ENCODE data around the gene GRM7.

GRM7 gene

DNA sequence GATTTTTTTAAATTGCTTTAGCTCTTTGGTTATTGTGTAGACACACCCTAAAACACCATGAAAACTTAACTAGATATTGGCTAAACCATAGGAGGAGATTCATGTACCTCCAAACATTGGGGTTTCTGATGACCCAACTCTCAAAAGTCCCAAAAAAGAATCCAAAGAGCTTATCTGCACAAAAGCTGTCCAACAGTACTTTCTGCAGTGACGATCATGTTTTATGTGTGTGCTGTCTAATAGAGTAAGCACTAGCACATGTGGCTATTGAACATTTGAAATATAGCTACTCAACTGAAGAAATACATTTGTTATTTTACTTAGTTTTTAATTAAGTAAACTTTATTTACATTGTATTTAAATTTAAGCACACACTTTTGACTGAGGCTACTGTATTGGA, 822.5 kb downstream of the GRM7 start:
- DNase-seq = no peak
- Histone ChIP-seq H3K9me3 (ENCODE audit: control insufficient read depth, low read length) (no peaks in the 10 kb centered on the region), H3K4me3 (ENCODE audit: insufficient read depth, low read depth, low read length, poor library complexity, severe bottlenecking) (no peak overlapping the region), H3K4me1 (ENCODE audit: control insufficient read depth, insufficient read depth, low read length, poor library complexity, severe bottlenecking) (no peaks in the 10 kb centered on the region), H3K27me3 (replicated peaks; ENCODE audit: control insufficient read depth, insufficient read depth, low read length, poor library complexity, severe bottlenecking) (no peaks in the 10 kb centered on the region), H3K27ac (ENCODE audit: insufficient read depth, low read length, poor library complexity, severe bottlenecking) (no peak overlapping the region), H3K36me3 (ENCODE audit: control insufficient read depth, insufficient read depth, low read length) (no peaks in the 10 kb centered on the region)

- no peaks in the 10 kb centered on the region for H3K36me3 ChIP-seq (ENCODE audit: control insufficient read depth, insufficient read depth, low read length)
- no peaks in the 10 kb centered on the region for H3K9me3 ChIP-seq (ENCODE audit: control insufficient read depth, low read length)
- no peak overlapping the region for H3K27ac ChIP-seq (ENCODE audit: insufficient read depth, low read length, poor library complexity, severe bottlenecking)
- no peaks in the 10 kb centered on the region for H3K4me1 ChIP-seq (ENCODE audit: control insufficient read depth, insufficient read depth, low read length, poor library complexity, severe bottlenecking)
- no peak for DNase-seq
- H3K4me3 ChIP-seq (ENCODE audit: insufficient read depth, low read depth, low read length, poor library complexity, severe bottlenecking) = no peak overlapping the region
- H3K27me3 ChIP-seq (replicated peaks; ENCODE audit: control insufficient read depth, insufficient read depth, low read length, poor library complexity, severe bottlenecking) = no peaks in the 10 kb centered on the region
Observed at GRCh38 chr3:7684182-7684715, 823.3 kb downstream of the GRM7 start.

DNA sequence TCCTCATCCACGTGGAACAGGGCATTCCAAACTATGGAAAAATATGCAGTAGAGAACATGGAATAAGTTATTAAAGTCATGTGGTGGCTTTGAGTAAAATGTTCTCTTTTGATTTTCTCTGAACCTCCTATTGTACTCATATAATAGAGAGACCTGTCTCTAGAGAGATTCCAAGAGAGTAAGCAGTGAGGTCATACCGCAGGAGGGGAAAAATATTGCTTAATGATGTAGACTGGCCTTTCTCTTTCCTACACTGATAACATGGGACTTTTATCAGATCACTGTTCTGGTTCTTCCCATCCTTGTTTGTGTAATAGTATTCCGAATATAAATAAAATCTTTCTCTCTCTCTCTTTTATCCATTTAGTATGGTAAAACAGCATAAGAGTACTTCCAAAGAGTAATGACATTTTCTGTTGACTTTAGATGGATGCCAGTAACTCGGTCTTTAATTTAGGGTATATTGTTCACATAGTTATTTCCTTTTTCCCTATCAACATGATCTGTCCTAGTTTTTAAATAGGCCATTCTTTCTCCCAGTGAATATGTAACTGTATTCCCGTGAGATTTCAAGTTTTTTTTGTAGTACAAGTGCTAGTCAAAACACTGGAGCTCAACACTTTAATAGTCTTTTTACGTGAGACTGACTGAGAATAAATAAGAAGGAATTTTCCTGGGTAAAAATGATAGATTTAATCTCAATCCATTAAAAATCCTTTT, 826.7 kb downstream of the GRM7 start:
- Histone ChIP-seq H3K9me3 (ENCODE audit: control insufficient read depth, low read length) (no peaks in the 10 kb centered on the region), H3K4me1 (ENCODE audit: control insufficient read depth, insufficient read depth, low read length, poor library complexity, severe bottlenecking) (no peaks in the 10 kb centered on the region), H3K36me3 (ENCODE audit: control insufficient read depth, insufficient read depth, low read length) (no peaks in the 10 kb centered on the region), H3K4me3 (ENCODE audit: insufficient read depth, low read depth, low read length, poor library complexity, severe bottlenecking) (no peak overlapping the region), H3K27ac (ENCODE audit: insufficient read depth, low read length, poor library complexity, severe bottlenecking) (no peak overlapping the region), H3K27me3 (replicated peaks; ENCODE audit: control insufficient read depth, insufficient read depth, low read length, poor library complexity, severe bottlenecking) (no peaks in the 10 kb centered on the region)
- DNase-seq = no peak

DNA sequence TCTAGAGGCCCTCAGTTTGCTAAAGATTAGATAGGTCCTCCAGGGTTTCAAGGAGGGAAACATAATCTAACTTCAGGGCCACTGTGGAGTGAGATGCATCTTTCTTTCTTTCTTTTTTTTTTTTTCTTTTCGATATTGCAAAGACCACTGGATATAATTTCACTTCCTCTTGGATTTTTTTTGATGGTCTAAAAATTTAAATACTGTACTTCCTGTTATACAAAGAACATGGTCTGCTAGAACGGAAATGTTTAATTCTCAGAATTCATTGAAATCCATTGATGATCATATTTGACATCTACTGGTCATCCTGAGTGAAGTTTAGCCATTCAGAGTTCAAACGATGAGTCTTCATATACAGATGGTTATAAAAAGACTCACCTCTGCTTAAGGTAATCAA, 832.0 kb downstream of the GRM7 start:
- no peaks in the 10 kb centered on the region for H3K27me3 ChIP-seq (replicated peaks; ENCODE audit: control insufficient read depth, insufficient read depth, low read length, poor library complexity, severe bottlenecking)
- no peaks in the 10 kb centered on the region for H3K4me1 ChIP-seq (ENCODE audit: control insufficient read depth, insufficient read depth, low read length, poor library complexity, severe bottlenecking)
- no peak overlapping the region for H3K4me3 ChIP-seq (ENCODE audit: insufficient read depth, low read depth, low read length, poor library complexity, severe bottlenecking)
- no peaks in the 10 kb centered on the region for H3K9me3 ChIP-seq (ENCODE audit: control insufficient read depth, low read length)
- no peak for DNase-seq
- no peaks in the 10 kb centered on the region for H3K36me3 ChIP-seq (ENCODE audit: control insufficient read depth, insufficient read depth, low read length)
- no peak overlapping the region for H3K27ac ChIP-seq (ENCODE audit: insufficient read depth, low read length, poor library complexity, severe bottlenecking)

DNA sequence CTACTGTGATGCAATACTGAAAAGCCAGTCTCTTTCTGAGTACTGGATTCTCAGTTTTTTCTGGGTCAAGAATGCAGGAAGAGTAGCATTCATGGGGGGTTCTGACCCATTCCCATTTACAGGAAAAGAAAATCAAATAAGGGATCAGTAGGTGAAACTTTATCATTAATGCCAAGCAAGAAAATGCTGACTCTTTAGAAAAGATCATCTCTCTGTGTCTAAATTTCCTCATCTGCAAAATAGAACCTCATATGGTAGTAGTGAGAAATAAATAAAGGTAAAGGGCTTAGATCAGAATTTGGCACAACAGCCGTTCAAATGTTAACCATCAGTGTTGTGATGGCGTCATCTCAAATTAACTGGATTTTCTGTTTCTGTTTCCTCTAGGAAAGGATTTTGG, 833.1 kb downstream of the GRM7 start:
- no peak for DNase-seq
- Histone ChIP-seq H3K27me3 (replicated peaks; ENCODE audit: control insufficient read depth, insufficient read depth, low read length, poor library complexity, severe bottlenecking) (no peaks in the 10 kb centered on the region), H3K4me3 (ENCODE audit: insufficient read depth, low read depth, low read length, poor library complexity, severe bottlenecking) (no peak overlapping the region), H3K27ac (ENCODE audit: insufficient read depth, low read length, poor library complexity, severe bottlenecking) (no peak overlapping the region), H3K36me3 (ENCODE audit: control insufficient read depth, insufficient read depth, low read length) (no peaks in the 10 kb centered on the region), H3K9me3 (ENCODE audit: control insufficient read depth, low read length) (no peaks in the 10 kb centered on the region), H3K4me1 (ENCODE audit: control insufficient read depth, insufficient read depth, low read length, poor library complexity, severe bottlenecking) (no peaks in the 10 kb centered on the region)

DNA sequence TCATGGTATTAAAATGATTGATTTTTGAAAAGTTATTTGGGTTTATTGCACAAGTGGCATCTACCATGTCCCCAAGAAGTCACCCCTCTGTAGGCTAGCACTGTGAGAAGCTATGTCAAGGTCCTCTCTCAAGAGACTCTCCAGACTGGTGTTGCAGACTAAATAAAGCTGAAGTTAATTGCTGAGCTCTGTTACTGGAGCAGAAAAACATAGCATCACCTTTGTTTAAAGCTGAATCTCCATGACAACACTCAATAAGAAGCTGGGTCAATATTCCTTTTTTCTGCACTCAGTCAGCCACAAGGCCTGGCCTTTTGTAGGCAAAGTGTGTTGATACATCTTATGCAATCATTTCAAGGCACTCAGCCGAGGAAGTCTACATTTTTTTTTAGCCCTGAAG, 834.1 kb downstream of the GRM7 start:
- Histone ChIP-seq H3K9me3 (ENCODE audit: control insufficient read depth, low read length) (no peaks in the 10 kb centered on the region), H3K4me1 (ENCODE audit: control insufficient read depth, insufficient read depth, low read length, poor library complexity, severe bottlenecking) (no peaks in the 10 kb centered on the region), H3K36me3 (ENCODE audit: control insufficient read depth, insufficient read depth, low read length) (no peaks in the 10 kb centered on the region), H3K4me3 (ENCODE audit: insufficient read depth, low read depth, low read length, poor library complexity, severe bottlenecking) (no peak overlapping the region), H3K27me3 (replicated peaks; ENCODE audit: control insufficient read depth, insufficient read depth, low read length, poor library complexity, severe bottlenecking) (no peaks in the 10 kb centered on the region), H3K27ac (ENCODE audit: insufficient read depth, low read length, poor library complexity, severe bottlenecking) (no peak overlapping the region)
- no peak for DNase-seq

DNA sequence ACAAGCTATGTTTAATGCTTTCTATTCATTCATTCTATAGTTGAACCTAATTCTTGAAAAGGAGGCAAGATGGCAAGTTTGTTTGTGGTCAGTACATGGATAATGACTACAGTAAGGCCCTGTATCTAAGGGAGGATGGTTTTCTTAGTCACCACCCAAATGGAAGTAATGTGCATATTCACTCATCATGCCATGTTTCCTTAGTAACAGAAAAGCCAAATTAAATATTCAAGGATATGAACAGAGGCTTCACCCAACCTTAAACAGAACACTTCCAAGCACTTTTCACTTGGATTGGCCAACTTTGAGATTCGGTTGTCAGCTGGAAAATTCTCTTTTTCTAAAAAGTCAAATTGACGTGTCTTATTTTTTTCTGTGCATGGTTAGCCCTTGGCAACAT, 835.4 kb downstream of the GRM7 start:
- no peaks in the 10 kb centered on the region for H3K27me3 ChIP-seq (replicated peaks; ENCODE audit: control insufficient read depth, insufficient read depth, low read length, poor library complexity, severe bottlenecking)
- DNase-seq = no peak
- H3K4me1 ChIP-seq (ENCODE audit: control insufficient read depth, insufficient read depth, low read length, poor library complexity, severe bottlenecking) = no peaks in the 10 kb centered on the region
- no peaks in the 10 kb centered on the region for H3K36me3 ChIP-seq (ENCODE audit: control insufficient read depth, insufficient read depth, low read length)
- H3K9me3 ChIP-seq (ENCODE audit: control insufficient read depth, low read length) = no peaks in the 10 kb centered on the region
- no peak overlapping the region for H3K4me3 ChIP-seq (ENCODE audit: insufficient read depth, low read depth, low read length, poor library complexity, severe bottlenecking)
- H3K27ac ChIP-seq (ENCODE audit: insufficient read depth, low read length, poor library complexity, severe bottlenecking) = no peak overlapping the region

GRCh38 chr3:7697548-7697947, 836.6 kb downstream of the GRM7 start:
- no peak overlapping the region for H3K27ac ChIP-seq (ENCODE audit: insufficient read depth, low read length, poor library complexity, severe bottlenecking)
- no peaks in the 10 kb centered on the region for H3K27me3 ChIP-seq (replicated peaks; ENCODE audit: control insufficient read depth, insufficient read depth, low read length, poor library complexity, severe bottlenecking)
- no peaks in the 10 kb centered on the region for H3K9me3 ChIP-seq (ENCODE audit: control insufficient read depth, low read length)
- no peak overlapping the region for H3K4me3 ChIP-seq (ENCODE audit: insufficient read depth, low read depth, low read length, poor library complexity, severe bottlenecking)
- no peaks in the 10 kb centered on the region for H3K36me3 ChIP-seq (ENCODE audit: control insufficient read depth, insufficient read depth, low read length)
- no peak for DNase-seq
- H3K4me1 ChIP-seq (ENCODE audit: control insufficient read depth, insufficient read depth, low read length, poor library complexity, severe bottlenecking) = no peaks in the 10 kb centered on the region

GRCh38 chr3:7700539-7700938, 839.6 kb downstream of the GRM7 start:
- Histone ChIP-seq H3K27ac (ENCODE audit: insufficient read depth, low read length, poor library complexity, severe bottlenecking) (no peak overlapping the region), H3K36me3 (ENCODE audit: control insufficient read depth, insufficient read depth, low read length) (no peaks in the 10 kb centered on the region), H3K4me1 (ENCODE audit: control insufficient read depth, insufficient read depth, low read length, poor library complexity, severe bottlenecking) (no peaks in the 10 kb centered on the region), H3K4me3 (ENCODE audit: insufficient read depth, low read depth, low read length, poor library complexity, severe bottlenecking) (no peak overlapping the region), H3K27me3 (replicated peaks; ENCODE audit: control insufficient read depth, insufficient read depth, low read length, poor library complexity, severe bottlenecking) (no peaks in the 10 kb centered on the region), H3K9me3 (ENCODE audit: control insufficient read depth, low read length) (no peaks in the 10 kb centered on the region)
- no peak for DNase-seq

GRCh38 chr3:7700977-7701376, 840.1 kb downstream of the GRM7 start:
- H3K27me3 ChIP-seq (replicated peaks; ENCODE audit: control insufficient read depth, insufficient read depth, low read length, poor library complexity, severe bottlenecking) = no peaks in the 10 kb centered on the region
- no peak for DNase-seq
- H3K4me3 ChIP-seq (ENCODE audit: insufficient read depth, low read depth, low read length, poor library complexity, severe bottlenecking) = no peak overlapping the region

More at GRCh38 chr3:7700977-7701376, 840.1 kb downstream of the GRM7 start:
- Histone ChIP-seq H3K4me1 (ENCODE audit: control insufficient read depth, insufficient read depth, low read length, poor library complexity, severe bottlenecking) (no peaks in the 10 kb centered on the region), H3K27ac (ENCODE audit: insufficient read depth, low read length, poor library complexity, severe bottlenecking) (no peak overlapping the region), H3K36me3 (ENCODE audit: control insufficient read depth, insufficient read depth, low read length) (no peaks in the 10 kb centered on the region), H3K9me3 (ENCODE audit: control insufficient read depth, low read length) (no peaks in the 10 kb centered on the region)
